HG02623 (cell line): ENCODE results near the gene PTPRJ.

Experiments
- ATAC-seq: cut with Tn5 transposase; IDR thresholded peaks from one replicate; pipeline ENCODE4 v1.9.1; 2021; ENCODE audit warnings: moderate library complexity; ENCODE audit not compliant: unreplicated experiment

PTPRJ gene

GRCh38 chr11:48087974-48088681 is 107.8 kb downstream of the PTPRJ start:
- no peak for ATAC-seq

GRCh38 chr11:48088682-48089050 is 108.3 kb downstream of the PTPRJ start:
- no peak for ATAC-seq

GRCh38 chr11:48090174-48090573 is 109.8 kb downstream of the PTPRJ start:
- ATAC-seq, result no peak

- no peak for ATAC-seq
Observed at GRCh38 chr11:48091426-48092102, 111.2 kb downstream of the PTPRJ start.

- no peak for ATAC-seq
Observed at GRCh38 chr11:48093323-48093722, 113.0 kb downstream of the PTPRJ start.

GRCh38 chr11:48093795-48094642 is 113.7 kb downstream of the PTPRJ start:
- no peak for ATAC-seq

- ATAC-seq, result no peak
Observed at GRCh38 chr11:48094643-48095339, 114.4 kb downstream of the PTPRJ start.

GRCh38 chr11:48095779-48096470 is 115.6 kb downstream of the PTPRJ start:
- ATAC-seq, result no peak

GRCh38 chr11:48096588-48097525 is 116.5 kb downstream of the PTPRJ start:
- ATAC-seq, result no peak

GRCh38 chr11:48098024-48098423 is 117.7 kb downstream of the PTPRJ start:
- no peak for ATAC-seq

- no peak for ATAC-seq
Observed at GRCh38 chr11:48099916-48100446, 119.6 kb downstream of the PTPRJ start.

- ATAC-seq, result no peak
Observed at GRCh38 chr11:48101044-48101733, 120.8 kb downstream of the PTPRJ start.

- no peak for ATAC-seq
Observed at GRCh38 chr11:48101958-48102357, 121.6 kb downstream of the PTPRJ start.

GRCh38 chr11:48103621-48104567 is 123.5 kb downstream of the PTPRJ start:
- no peak for ATAC-seq

GRCh38 chr11:48104568-48104924 is 124.2 kb downstream of the PTPRJ start:
- no peak for ATAC-seq

- ATAC-seq, result no peak
Observed at GRCh38 chr11:48105096-48105990, 125.0 kb downstream of the PTPRJ start.

- ATAC-seq, result no peak
Observed at GRCh38 chr11:48106166-48106565, 125.8 kb downstream of the PTPRJ start.
